ENCODE data around the gene NYNRIN.

The NYNRIN gene

DNA sequence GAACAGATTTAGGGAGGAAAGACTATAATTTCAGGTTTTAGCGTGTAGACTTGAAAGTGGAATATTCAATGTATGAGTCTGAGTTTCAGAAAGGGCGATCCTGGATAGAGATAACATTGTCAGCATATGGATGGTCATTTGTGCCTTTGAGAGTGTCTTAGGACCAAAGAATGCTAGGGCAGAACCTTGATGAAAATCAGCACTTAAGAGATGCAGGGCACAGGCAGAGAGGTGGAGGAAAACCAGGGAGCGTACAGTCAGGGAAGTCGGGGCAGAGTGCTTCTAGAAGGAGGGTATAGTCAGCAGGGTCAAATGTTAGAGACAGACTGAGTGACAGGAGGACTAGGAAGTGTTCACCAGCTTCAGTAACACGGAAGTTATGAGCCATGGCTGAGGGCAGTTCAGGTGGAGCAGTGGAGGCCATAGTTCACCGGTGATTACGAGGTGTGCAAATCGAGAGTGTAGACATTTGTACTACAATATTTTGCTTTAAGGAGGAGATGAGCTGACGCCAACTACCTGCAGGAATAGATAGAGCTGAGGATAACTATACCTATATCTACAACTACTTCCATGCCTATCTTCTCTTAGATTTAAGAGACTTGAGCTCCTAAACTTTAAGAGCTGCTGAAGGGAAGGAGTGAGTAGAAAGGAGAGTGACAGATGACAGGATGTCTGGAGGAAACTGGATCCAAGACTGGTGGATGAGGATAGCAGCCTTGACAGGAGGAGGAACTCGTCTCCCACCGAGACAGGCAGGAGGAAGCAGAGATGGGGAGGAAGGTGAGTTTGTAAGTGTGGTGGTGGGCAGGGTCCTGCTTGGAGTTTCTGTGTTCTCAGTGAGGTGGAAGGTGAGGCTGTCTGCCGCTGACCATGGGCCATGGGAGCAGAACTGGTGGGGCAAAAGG, 24.1 kb downstream of the NYNRIN start:
- TF ChIP-seq, protein P1, sequence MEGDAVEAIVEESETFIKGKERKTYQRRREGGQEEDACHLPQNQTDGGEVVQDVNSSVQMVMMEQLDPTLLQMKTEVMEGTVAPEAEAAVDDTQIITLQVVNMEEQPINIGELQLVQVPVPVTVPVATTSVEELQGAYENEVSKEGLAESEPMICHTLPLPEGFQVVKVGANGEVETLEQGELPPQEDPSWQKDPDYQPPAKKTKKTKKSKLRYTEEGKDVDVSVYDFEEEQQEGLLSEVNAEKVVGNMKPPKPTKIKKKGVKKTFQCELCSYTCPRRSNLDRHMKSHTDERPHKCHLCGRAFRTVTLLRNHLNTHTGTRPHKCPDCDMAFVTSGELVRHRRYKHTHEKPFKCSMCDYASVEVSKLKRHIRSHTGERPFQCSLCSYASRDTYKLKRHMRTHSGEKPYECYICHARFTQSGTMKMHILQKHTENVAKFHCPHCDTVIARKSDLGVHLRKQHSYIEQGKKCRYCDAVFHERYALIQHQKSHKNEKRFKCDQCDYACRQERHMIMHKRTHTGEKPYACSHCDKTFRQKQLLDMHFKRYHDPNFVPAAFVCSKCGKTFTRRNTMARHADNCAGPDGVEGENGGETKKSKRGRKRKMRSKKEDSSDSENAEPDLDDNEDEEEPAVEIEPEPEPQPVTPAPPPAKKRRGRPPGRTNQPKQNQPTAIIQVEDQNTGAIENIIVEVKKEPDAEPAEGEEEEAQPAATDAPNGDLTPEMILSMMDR (IDR thresholded peaks at IDR 0.05; ENCODE audit: low read depth, low read length): no peak
- H3K4me3 ChIP-seq (replicated peaks in 1 of 2; ENCODE audit: low read depth in 2 of 2, low read length in 2 of 2): no peak overlapping the region
- DNase-seq (ENCODE audit: low read depth in 2 of 2): no peak

DNA sequence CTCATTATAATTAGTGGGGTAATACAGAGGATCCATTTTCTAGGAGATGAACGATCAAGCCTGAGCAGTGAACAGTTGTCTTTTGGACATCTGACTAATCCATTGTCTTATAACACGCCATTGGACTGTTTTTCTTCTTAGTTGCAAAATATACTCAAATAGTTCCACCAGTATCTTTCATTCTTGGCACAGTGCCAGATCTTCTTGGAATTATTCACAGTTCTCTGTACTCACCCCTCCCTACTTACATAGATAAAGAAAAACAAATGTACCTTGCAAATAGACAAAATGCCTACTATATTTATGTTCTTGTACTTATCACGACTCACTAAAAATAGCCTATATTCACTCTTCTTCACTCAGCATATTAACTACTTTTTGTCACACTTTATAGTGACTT, 26.9 kb downstream of the NYNRIN start:
- DNase-seq (ENCODE audit: low read depth in 2 of 2): peak; percentile 91 to 95
- no peak overlapping the region for H3K4me3 ChIP-seq (replicated peaks in 1 of 2; ENCODE audit: low read depth in 2 of 2, low read length in 2 of 2)
- TF ChIP-seq, protein P1 (IDR thresholded peaks at IDR 0.05; ENCODE audit: low read depth, low read length): no peak

DNA sequence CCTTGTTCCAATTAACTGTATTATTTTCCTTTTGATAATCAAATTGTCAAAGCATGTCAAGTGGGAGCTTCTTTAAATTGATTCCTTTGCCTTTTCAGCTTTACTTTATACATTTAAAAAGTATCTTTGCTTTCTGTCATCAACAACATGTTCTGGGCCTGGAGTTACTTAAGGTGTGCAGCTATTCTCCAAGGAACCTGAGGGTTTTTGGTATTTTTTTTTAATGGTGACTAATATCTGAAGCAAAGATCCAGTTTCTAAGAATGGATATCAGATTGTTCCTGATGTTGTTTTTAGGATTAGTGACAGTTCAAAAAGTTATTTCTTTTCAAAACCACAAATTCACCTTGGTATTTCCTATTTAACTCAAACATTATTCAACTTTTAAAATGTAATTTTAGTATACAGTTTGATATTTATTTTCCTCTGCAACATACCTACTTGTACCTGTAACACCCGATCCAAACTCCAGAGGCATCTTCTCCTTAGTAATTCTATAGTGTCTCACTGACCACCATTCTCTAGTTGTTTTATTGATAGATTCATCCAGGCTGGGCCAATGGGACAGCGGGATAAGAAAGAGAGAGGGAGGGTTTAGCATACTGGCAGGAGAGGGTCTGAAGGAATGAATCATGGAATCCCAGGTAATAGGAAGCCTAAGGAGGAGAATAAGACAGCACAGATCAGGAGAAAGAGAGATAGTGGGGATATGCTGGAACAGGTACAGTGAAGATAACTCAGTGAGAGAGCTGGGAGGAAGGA, 27.5 kb downstream of the NYNRIN start:
- H3K4me3 ChIP-seq (replicated peaks in 1 of 2; ENCODE audit: low read depth in 2 of 2, low read length in 2 of 2): no peak overlapping the region
- TF ChIP-seq, protein P1 (IDR thresholded peaks at IDR 0.05; ENCODE audit: low read depth, low read length): no peak
- DNase-seq (ENCODE audit: low read depth in 2 of 2): no peak

DNA sequence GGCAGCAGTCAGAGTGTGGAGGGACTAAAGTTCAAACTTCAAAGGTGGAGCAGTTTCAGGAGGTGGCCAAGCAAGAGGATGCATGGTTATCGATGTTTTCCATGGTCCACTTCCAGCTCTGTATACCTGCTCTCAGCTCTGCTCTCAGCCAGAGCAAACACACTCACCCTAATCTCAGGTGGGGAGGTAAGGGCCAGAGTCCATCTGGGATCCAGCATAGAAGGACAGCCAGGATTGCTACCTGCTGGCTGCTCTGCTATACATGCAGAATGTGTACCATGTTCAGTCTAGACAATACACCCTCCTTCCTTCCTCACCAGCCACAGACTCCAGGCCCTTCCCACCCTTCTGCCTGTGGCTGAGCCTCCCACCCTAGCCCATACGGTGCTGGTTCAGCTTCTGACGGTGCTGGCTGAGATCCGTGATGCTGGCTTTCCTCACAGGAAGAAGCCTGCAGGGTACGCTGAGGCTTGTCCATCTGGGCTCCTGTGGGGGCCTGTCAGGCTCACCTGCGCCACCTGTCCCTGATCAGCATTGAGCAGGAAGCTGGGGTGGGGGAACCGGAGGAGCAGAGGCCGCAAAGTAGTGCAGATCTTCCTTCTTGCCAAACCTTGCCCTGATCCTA, 28.2 kb downstream of the NYNRIN start:
- H3K4me3 ChIP-seq (replicated peaks in 1 of 2; ENCODE audit: low read depth in 2 of 2, low read length in 2 of 2): no peak overlapping the region
- DNase-seq (ENCODE audit: low read depth in 2 of 2): no peak
- TF ChIP-seq, protein P1 (IDR thresholded peaks at IDR 0.05; ENCODE audit: low read depth, low read length): no peak

DNA sequence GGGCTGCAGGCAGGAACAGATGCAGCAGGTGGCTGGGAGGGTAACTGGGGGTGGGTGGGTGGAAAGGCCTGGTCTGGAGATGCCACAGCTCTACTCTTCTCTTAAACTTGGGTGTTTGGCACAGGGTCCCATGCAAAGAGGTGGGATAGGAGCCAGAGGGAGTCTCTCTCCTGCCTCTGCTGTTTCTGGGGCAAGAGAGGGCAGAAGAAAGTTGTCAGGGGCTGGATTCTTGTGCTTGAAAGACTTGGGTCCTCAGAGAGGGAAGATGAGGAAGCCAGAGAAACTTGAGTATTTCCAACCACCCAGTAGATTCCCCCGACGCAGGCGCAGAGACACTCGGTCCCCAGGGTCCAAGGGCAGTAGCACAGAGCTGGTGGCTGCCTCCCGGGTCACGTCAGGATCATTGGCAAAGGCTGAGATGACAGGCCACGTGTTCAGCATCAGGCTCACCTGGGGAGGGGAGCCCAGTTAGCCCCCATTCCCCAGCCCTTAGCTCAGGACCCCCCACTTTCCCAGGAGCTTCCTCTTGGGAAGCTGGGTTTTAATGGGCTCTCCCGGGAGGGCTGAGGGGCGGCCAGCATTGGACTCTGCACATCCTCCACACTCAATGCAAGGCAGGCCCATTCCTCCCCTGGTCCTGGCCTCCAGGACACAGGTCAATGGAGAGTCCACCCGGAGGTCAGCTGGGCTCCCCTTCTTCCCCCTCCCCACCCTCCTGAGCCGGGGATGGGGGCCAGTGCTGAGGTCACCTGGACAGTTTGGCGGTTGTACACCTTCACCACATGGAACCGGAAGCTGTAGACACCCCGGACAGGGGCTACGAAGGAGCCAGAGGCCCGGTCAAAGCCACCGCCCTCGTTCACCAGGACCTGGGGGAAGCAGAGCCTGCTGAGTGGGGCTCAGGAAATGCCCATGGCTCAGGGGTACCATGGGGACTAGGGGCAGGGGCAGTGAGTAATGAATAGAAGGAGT, 29.0 kb downstream of the NYNRIN start:
- TF ChIP-seq, protein P1 (IDR thresholded peaks at IDR 0.05; ENCODE audit: low read depth, low read length): no peak
- DNase-seq (ENCODE audit: low read depth in 2 of 2): no peak
- no peak overlapping the region for H3K4me3 ChIP-seq (replicated peaks in 1 of 2; ENCODE audit: low read depth in 2 of 2, low read length in 2 of 2)
